Suprapubic skin (tissue), 4 donors: ENCODE results near the gene CYB5R2. TPM values are rescaled to one million over a fixed set of nuclear protein-coding genes. Genes with fewer than 3 reads are reported as not detected.

Experiments used
- DNase-seq, 2 donors: peaks; one replicate each; pipeline ENCODE4 v3.0.0-alpha.2; 2019; ENCODE audit warnings: low spot score in 2 of 2
- H3K27ac ChIP-seq: fragments of 200-600 bp; sonication (generic); one replicate; pipeline ENCODE4 v1.5.1; 2019
- H3K27me3 ChIP-seq: fragments of 200-600 bp; sonication (generic); one replicate; pipeline ENCODE4 v1.5.1; 2019
- H3K36me3 ChIP-seq: fragments of 200-600 bp; sonication (generic); one replicate; pipeline ENCODE4 v1.5.1; 2019
- H3K4me1 ChIP-seq: fragments of 200-600 bp; sonication (generic); one replicate; pipeline ENCODE4 v1.5.1; 2019
- H3K4me3 ChIP-seq: fragments of 200-600 bp; sonication (generic); one replicate; pipeline ENCODE4 v1.5.1; 2019; ENCODE audit warnings: mild to moderate bottlenecking
- H3K9me3 ChIP-seq: fragments of 200-600 bp; sonication (generic); one replicate; pipeline ENCODE4 v1.5.1; 2019
- EP300 ChIP-seq: sonication (generic); formaldehyde crosslinking; IDR thresholded peaks from one replicate; pipeline ENCODE4 v1.6.1; 2017; ENCODE audit warnings: antibody characterized with exemption
- POLR2A ChIP-seq, 2 donors: fragments of 450-650 bp; IDR thresholded peaks; one replicate each; pipeline ENCODE4 v1.6.1; 2017; ENCODE audit warnings: antibody characterized with exemption in 2 of 2, mild to moderate bottlenecking in 2 of 2, moderate library complexity in 2 of 2
- POLR2AphosphoS5 ChIP-seq, 3 donors: sonication (generic); formaldehyde crosslinking; IDR thresholded peaks; one replicate each; pipeline ENCODE4 v1.6.1; 2017; ENCODE audit warnings: antibody characterized with exemption in 3 of 3
- WGBS: methylation state at CpG from one replicate; pipeline ENCODE4 v1.1.5; 2018; 5-methylcytosine and 5-hydroxymethylcytosine counted together
- total RNA-seq, 4 donors: library from RNA; depleted of rRNA; stranded (reverse); fragments of >200 nt; gene quantifications; one replicate each; pipeline ENCODE4 v1.1.0, GENCODE V29; 2016
- TF ChIP-seq, protein P1 (sequence below), 2 donors: fragments of 200-600 bp in 1 of 2; fragments of 450-650 bp in 1 of 2; sonication (generic) in 1 of 2; IDR thresholded peaks; one replicate each; pipeline ENCODE4 v1.5.1; 2016 to 2019; ENCODE audit warnings: antibody characterized with exemption in 2 of 2, mild to moderate bottlenecking in 1 of 2, moderate library complexity in 1 of 2

Gene CYB5R2
- total RNA-seq, 4 donors from 2014 or later = 30.7 to 78.4 (median 53.9) TPM

DNA sequence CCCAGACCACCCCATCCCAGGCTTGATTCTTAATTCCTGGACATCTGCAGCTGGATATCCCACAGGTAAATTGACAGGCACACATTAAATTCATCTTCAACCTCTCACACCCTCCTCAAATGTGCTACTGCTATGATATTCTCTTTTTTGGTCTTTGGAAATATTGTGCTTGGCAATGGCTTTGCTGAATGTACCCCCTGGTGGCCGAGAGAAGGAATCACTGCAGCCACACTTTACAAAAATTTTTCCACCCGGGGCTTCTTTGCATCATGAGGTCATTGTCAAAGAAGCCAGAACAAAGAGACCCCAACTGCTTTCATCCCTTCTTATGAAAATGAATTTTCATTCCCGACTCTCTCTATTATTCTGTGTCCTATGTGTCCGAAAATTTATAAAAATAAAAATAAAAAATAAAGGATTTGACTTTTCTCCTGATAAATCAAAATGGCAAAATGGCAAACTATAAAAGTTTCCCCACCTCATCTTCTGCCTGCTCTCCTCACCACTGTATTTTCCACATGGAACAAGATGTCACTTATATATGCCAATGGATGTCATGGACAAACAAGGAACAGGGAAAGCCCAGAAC, 15.0 kb upstream of the CYB5R2 start:
- Histone ChIP-seq H3K27me3 (peaks cover 2% of the 10 kb centered on the region), H3K4me1 (no peaks in the 10 kb centered on the region), H3K4me3 (no peak overlapping the region), H3K9me3 (no peaks in the 10 kb centered on the region), H3K27ac (no peak overlapping the region), H3K36me3 (no peaks in the 10 kb centered on the region)
- 24% methylated on average over 4 of the region's 4 CpGs for WGBS
- DNase-seq = no peak
- TF ChIP-seq, protein P1, sequence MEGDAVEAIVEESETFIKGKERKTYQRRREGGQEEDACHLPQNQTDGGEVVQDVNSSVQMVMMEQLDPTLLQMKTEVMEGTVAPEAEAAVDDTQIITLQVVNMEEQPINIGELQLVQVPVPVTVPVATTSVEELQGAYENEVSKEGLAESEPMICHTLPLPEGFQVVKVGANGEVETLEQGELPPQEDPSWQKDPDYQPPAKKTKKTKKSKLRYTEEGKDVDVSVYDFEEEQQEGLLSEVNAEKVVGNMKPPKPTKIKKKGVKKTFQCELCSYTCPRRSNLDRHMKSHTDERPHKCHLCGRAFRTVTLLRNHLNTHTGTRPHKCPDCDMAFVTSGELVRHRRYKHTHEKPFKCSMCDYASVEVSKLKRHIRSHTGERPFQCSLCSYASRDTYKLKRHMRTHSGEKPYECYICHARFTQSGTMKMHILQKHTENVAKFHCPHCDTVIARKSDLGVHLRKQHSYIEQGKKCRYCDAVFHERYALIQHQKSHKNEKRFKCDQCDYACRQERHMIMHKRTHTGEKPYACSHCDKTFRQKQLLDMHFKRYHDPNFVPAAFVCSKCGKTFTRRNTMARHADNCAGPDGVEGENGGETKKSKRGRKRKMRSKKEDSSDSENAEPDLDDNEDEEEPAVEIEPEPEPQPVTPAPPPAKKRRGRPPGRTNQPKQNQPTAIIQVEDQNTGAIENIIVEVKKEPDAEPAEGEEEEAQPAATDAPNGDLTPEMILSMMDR (IDR thresholded peaks at IDR 0.05) = peak; percentile 44 to 76
- TF ChIP-seq POLR2AphosphoS5 (IDR thresholded peaks at IDR 0.05) (no peak), POLR2A (IDR thresholded peaks at IDR 0.05) (no peak), EP300 (no peak)

- Histone ChIP-seq H3K4me1 (no peaks in the 10 kb centered on the region), H3K4me3 (no peak overlapping the region), H3K27me3 (no peaks in the 10 kb centered on the region), H3K36me3 (no peaks in the 10 kb centered on the region), H3K27ac (no peak overlapping the region), H3K9me3 (no peaks in the 10 kb centered on the region)
- no peak for DNase-seq
- WGBS = 97% methylated on average over 1 of the region's 1 CpG
- TF ChIP-seq, protein P1 (IDR thresholded peaks at IDR 0.05) = no peak
Observed at GRCh38 chr11:7687386-7687785, 14.1 kb upstream of the CYB5R2 start.

- WGBS = 89% methylated on average over 4 of the region's 4 CpGs
Observed at GRCh38 chr11:7686761-7687160, 13.5 kb upstream of the CYB5R2 start.

GRCh38 chr11:7683571-7683970, 10.3 kb upstream of the CYB5R2 start:
- no peak for TF ChIP-seq EP300
- TF ChIP-seq POLR2A (IDR thresholded peaks at IDR 0.05) = no peak
- Histone ChIP-seq H3K4me3 (no peak overlapping the region), H3K9me3 (no peaks in the 10 kb centered on the region), H3K27me3 (no peaks in the 10 kb centered on the region), H3K27ac (no peak overlapping the region), H3K4me1 (no peaks in the 10 kb centered on the region), H3K36me3 (no peaks in the 10 kb centered on the region)
- DNase-seq = no peak
- WGBS = 95% methylated on average over 2 of the region's 2 CpGs

More at GRCh38 chr11:7686761-7687160, 13.5 kb upstream of the CYB5R2 start:
- Histone ChIP-seq H3K4me3 (no peak overlapping the region), H3K9me3 (no peaks in the 10 kb centered on the region), H3K4me1 (no peaks in the 10 kb centered on the region), H3K27me3 (no peaks in the 10 kb centered on the region), H3K36me3 (no peaks in the 10 kb centered on the region), H3K27ac (no peak overlapping the region)
- DNase-seq = no peak
- TF ChIP-seq POLR2A (IDR thresholded peaks at IDR 0.05) = no peak

DNA sequence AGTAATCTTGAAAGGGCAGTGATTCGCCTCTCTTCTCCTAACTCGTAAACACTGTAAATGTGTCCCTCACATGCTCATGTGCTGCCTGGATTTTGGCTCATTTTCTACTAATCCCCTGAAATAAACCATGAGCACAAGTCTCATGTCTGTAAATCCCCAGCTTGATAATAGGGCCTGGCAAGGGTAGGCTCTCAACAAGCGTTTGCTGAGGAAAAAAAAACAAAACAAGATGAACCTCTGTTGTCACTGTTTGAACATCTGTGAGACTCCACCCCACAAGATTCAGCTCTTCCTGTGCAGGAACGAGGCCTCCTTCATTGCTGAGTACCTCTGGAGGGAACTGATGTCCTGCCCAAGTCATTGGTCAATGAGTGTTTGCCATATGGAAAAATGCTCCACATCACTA, 4.5 kb upstream of the CYB5R2 start:
- Histone ChIP-seq H3K9me3 (no peaks in the 10 kb centered on the region), H3K27me3 (no peaks in the 10 kb centered on the region), H3K4me1 (peaks cover 20% of the 10 kb centered on the region), H3K27ac (peak overlapping the region; percentile 38), H3K4me3 (no peak overlapping the region), H3K36me3 (no peaks in the 10 kb centered on the region)
- WGBS = 42% methylated on average over 4 of the region's 4 CpGs
- DNase-seq = no peak
- TF ChIP-seq EP300 (no peak), POLR2A (IDR thresholded peaks at IDR 0.05) (no peak), POLR2AphosphoS5 (IDR thresholded peaks at IDR 0.05) (no peak)
- TF ChIP-seq, protein P1 (IDR thresholded peaks at IDR 0.05) = no peak

GRCh38 chr11:7677071-7677470, 3.8 kb upstream of the CYB5R2 start:
- DNase-seq = no peak
- TF ChIP-seq EP300 (no peak), POLR2AphosphoS5 (IDR thresholded peaks at IDR 0.05) (no peak), POLR2A (IDR thresholded peaks at IDR 0.05) (no peak)
- TF ChIP-seq, protein P1 (IDR thresholded peaks at IDR 0.05) = no peak
- H3K9me3 ChIP-seq = no peaks in the 10 kb centered on the region
- WGBS = 45% methylated on average over 5 of the region's 5 CpGs
- no peaks in the 10 kb centered on the region for H3K27me3 ChIP-seq
- no peaks in the 10 kb centered on the region for H3K36me3 ChIP-seq
- H3K27ac ChIP-seq = no peak overlapping the region
- peaks cover 27% of the 10 kb centered on the region for H3K4me1 ChIP-seq
- no peak overlapping the region for H3K4me3 ChIP-seq
